Measurements from ENCODE around the gene GMDS. TPM values are rescaled to one million over a fixed set of nuclear protein-coding genes. Genes with fewer than 3 reads are reported as not detected.

GMDS gene
- total and polyA plus RNA-seq, 2 of the 13 experiments (the other 11 are each of a cell fraction or from before 2014, with no cell fraction given) = 64.4 to 112 TPM

- Histone ChIP-seq H3K4me3 (replicated peaks in 1 of 3; ENCODE audit: insufficient read depth in 1 of 3, low read depth in 2 of 3, low read length in 3 of 3) (no peak overlapping the region), H3K4me2 (ENCODE audit: low read depth, low read length) (no peak overlapping the region), H3K4me1 (ENCODE audit: insufficient read depth, low read length) (peaks cover 25% of the 10 kb centered on the region), H3K27ac (ENCODE audit: extremely low read length, insufficient read depth, low read length) (no peak overlapping the region), H3K36me3 (replicated peaks in 1 of 2; ENCODE audit: control insufficient read depth in 1 of 2, insufficient read depth in 2 of 2, low read length in 2 of 2) (peaks cover 5 to 12% of the 10 kb centered on the region in 2 experiments), H3K79me2 (ENCODE audit: insufficient read depth, low read length) (no peaks in the 10 kb centered on the region), H3K9me3 (ENCODE audit: low read length) (no peaks in the 10 kb centered on the region), H3K27me3 (ENCODE audit: control insufficient read depth in 1 of 2, insufficient read depth in 2 of 2, low read length in 2 of 2) (no peaks in the 10 kb centered on the region), H2AFZ (ENCODE audit: low read length) (no peak overlapping the region), H4K20me1 (ENCODE audit: insufficient read depth, low read length) (no peaks in the 10 kb centered on the region), H3K9ac (ENCODE audit: insufficient read depth, low read depth, low read length) (no peak overlapping the region)
- ATAC-seq = no peak
- no peak for FAIRE-seq
- DNase-seq (ENCODE audit: low spot score) = no peak
- no peak for TF ChIP-seq ZNF446 (CRISPR knock-in tag; IDR thresholded peaks at IDR 0.05)
- TF ChIP-seq RBM22 (optimal IDR thresholded peaks at IDR 0.05; ENCODE audit: low read length) = peak; percentile 46
- BruUV-seq (replicated peaks) = no TSS peak
- POLR2A ChIA-PET = no interaction called here
- intact Hi-C loops (cut with micrococcal nuclease; ENCODE audit: unreplicated experiment) = no loop called here
- in situ Hi-C loops (cut with HindIII; ENCODE audit: extremely low pct_ligation_motif_present, low pct_unique_long_range_greater_than_20kb) = no loop called here
- CTCF ChIA-PET (ENCODE audit: low intra/inter-chr PET ratio, low total read pairs) = no interaction called here
- 94% methylated on average over 8 of the region's 8 CpGs for WGBS (ENCODE audit: low lambda C conversion rate)
These were observed 485.5 kb downstream of the GMDS start for GRCh38 chr6:1759870-1760269.

- 84% methylated on average over 8 of the region's 8 CpGs for WGBS (ENCODE audit: low lambda C conversion rate)
- intact Hi-C loops (cut with micrococcal nuclease; ENCODE audit: unreplicated experiment) (no loop called here), in situ Hi-C loops (cut with HindIII; ENCODE audit: extremely low pct_ligation_motif_present, low pct_unique_long_range_greater_than_20kb) (no loop called here)
- H3K79me2 ChIP-seq (ENCODE audit: insufficient read depth, low read length) = no peaks in the 10 kb centered on the region
- no peak for FAIRE-seq
- H3K27ac ChIP-seq (ENCODE audit: extremely low read length, insufficient read depth, low read length) = no peak overlapping the region
- no peak overlapping the region for H3K4me3 ChIP-seq (replicated peaks in 1 of 3; ENCODE audit: insufficient read depth in 1 of 3, low read depth in 2 of 3, low read length in 3 of 3)
- no peak overlapping the region for H3K9ac ChIP-seq (ENCODE audit: insufficient read depth, low read depth, low read length)
- POLR2A ChIA-PET = no interaction called here
- no TSS peak for BruUV-seq (replicated peaks)
- peaks cover 24% of the 10 kb centered on the region for H3K4me1 ChIP-seq (ENCODE audit: insufficient read depth, low read length)
- CTCF ChIA-PET (ENCODE audit: low intra/inter-chr PET ratio, low total read pairs) = no interaction called here
- H3K27me3 ChIP-seq (ENCODE audit: control insufficient read depth in 1 of 2, insufficient read depth in 2 of 2, low read length in 2 of 2) = no peaks in the 10 kb centered on the region
- peaks cover 5 to 12% of the 10 kb centered on the region in 2 experiments for H3K36me3 ChIP-seq (replicated peaks in 1 of 2; ENCODE audit: control insufficient read depth in 1 of 2, insufficient read depth in 2 of 2, low read length in 2 of 2)
- peak; percentile 24; the same call in 2 of the 3 replicates for ATAC-seq
- no peak overlapping the region for H3K4me2 ChIP-seq (ENCODE audit: low read depth, low read length)
- no peak for DNase-seq (ENCODE audit: low spot score)
- H3K9me3 ChIP-seq (ENCODE audit: low read length) = no peaks in the 10 kb centered on the region
- no peaks in the 10 kb centered on the region for H4K20me1 ChIP-seq (ENCODE audit: insufficient read depth, low read length)
- H2AFZ ChIP-seq (ENCODE audit: low read length) = no peak overlapping the region
- TF ChIP-seq AGO2 (optimal IDR thresholded peaks at IDR 0.05; ENCODE audit: low read depth, low read length) (no peak), ELF3 (CRISPR knock-in tag; IDR thresholded peaks at IDR 0.05) (no peak), ZFP1 (CRISPR knock-in tag; IDR thresholded peaks at IDR 0.05) (no peak), POGZ (CRISPR knock-in tag; IDR thresholded peaks at IDR 0.05) (no peak), ZFP82 (CRISPR knock-in tag; IDR thresholded peaks at IDR 0.05; ENCODE audit: borderline replicate concordance) (no peak), NCOR1 (IDR thresholded peaks at IDR 0.05; ENCODE audit: borderline replicate concordance, low read length) (no peak), AFF4 (CRISPR knock-in tag; IDR thresholded peaks at IDR 0.05) (no peak), MAF1 (CRISPR knock-in tag; IDR thresholded peaks at IDR 0.05; ENCODE audit: borderline replicate concordance) (no peak), ATAD3A (CRISPR knock-in tag; IDR thresholded peaks at IDR 0.05) (no peak), WIZ (CRISPR knock-in tag; IDR thresholded peaks at IDR 0.05) (no peak), ZNF572 (CRISPR knock-in tag; IDR thresholded peaks at IDR 0.05) (no peak), FOXP4 (CRISPR knock-in tag; IDR thresholded peaks at IDR 0.05) (no peak)
These were observed 487.2 kb downstream of the GMDS start for GRCh38 chr6:1758076-1758679.
